Prostate gland (tissue), 2 donors: ENCODE measurements around the gene GRIN2B. TPM values are rescaled to one million over a fixed set of nuclear protein-coding genes. Genes with fewer than 3 reads are reported as not detected.

Source experiments
- DNase-seq: peaks from one replicate; pipeline ENCODE4 v3.0.0-alpha.2; 2019; ENCODE audit warnings: low spot score
- H3K27ac ChIP-seq, 2 donors: fragments of 200-600 bp; sonication (generic); 2 replicates each; pipeline ENCODE4 v1.5.1; 2017 to 2019
- H3K27me3 ChIP-seq: fragments of 200-600 bp; sonication (generic); replicated peaks from 2 replicates; pipeline ENCODE4 v1.5.1; 2019; ENCODE audit not compliant: insufficient read depth
- H3K36me3 ChIP-seq, 2 donors: fragments of 200-600 bp; sonication (generic); 1 replicate in 1 of 2; 2 replicates in 1 of 2; pipeline versions ENCODE4 v1.5.1 to v1.8.1; 2017 to 2019
- H3K4me1 ChIP-seq: fragments of 200-600 bp; sonication (generic); replicated peaks from 2 replicates; pipeline ENCODE4 v1.5.1; 2019
- H3K4me3 ChIP-seq, 2 donors: fragments of 200-600 bp; sonication (generic); 2 replicates each; pipeline ENCODE4 v1.5.1; 2017 to 2019
- H3K9me3 ChIP-seq: fragments of 200-600 bp; sonication (generic); 2 replicates; pipeline ENCODE4 v1.5.1; 2017
- POLR2A ChIP-seq: fragments of 450-650 bp; IDR thresholded peaks from one replicate; pipeline ENCODE4 v1.6.1; 2016; ENCODE audit warnings: antibody characterized with exemption, mild to moderate bottlenecking
- POLR2AphosphoS5 ChIP-seq: sonication (generic); formaldehyde crosslinking; IDR thresholded peaks from one replicate; pipeline ENCODE4 v1.6.1; 2017; ENCODE audit warnings: antibody characterized with exemption
- WGBS: methylation state at CpG from one replicate; pipeline ENCODE4 v1.1.5; 2018; 5-methylcytosine and 5-hydroxymethylcytosine counted together
- intact Hi-C: fragments of 100-400 bp; cut with DNase I; formaldehyde crosslinking; loops from one replicate; pipeline ENCODE4 v1.14.2; 2022
- total RNA-seq, 2 donors: library from RNA; depleted of rRNA; stranded (reverse); fragments of >200 nt; gene quantifications; one replicate each; pipeline ENCODE4 v1.1.0, GENCODE V29; 2016
- TF ChIP-seq, protein P1 (sequence below), 4 experiments: fragments of 200-600 bp in 2 of 4; fragments of 450-650 bp in 2 of 4; sonication (generic) in 2 of 4; IDR thresholded peaks; 1 replicate in 3 of 4; 2 replicates in 1 of 4; pipeline ENCODE4 v1.5.1; 2016 to 2019; ENCODE audit warnings: antibody characterized with exemption in 4 of 4, mild to moderate bottlenecking in 2 of 4, moderate library complexity in 2 of 4

Gene GRIN2B
- total RNA-seq, 2 donors from 2014 or later: 0.11 TPM; not detected in 1

DNA sequence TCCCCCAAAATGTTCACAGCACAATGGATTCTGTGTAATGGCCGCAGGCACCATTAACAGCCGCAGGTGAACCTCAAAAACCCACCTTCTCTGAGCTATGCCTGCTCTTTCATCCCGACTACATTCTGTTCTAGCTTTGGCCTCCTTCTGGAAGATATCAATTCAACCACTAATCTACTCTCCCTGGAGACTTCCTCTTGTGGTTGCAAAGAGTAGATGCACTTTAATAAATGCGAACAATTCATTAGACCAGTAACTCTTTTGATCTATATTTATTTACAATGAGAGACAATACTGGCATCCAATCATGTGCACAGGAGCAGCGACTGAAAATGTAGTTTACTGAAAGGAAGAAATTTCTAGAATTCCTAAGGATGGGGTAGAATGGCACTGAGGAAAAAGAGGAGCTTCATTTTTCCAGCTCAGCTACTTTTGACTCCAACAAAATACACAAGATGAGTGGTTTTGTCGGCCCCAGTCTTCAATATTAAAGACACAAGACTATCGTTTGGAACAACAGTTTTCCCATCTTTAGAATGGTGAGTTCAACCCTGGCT is 5.3 kb downstream of the GRIN2B start:
- no peak overlapping the region for H3K27ac ChIP-seq
- WGBS: 59% methylated on average over 7 of the region's 7 CpGs
- DNase-seq: no peak
- no peaks in the 10 kb centered on the region for H3K9me3 ChIP-seq
- no peaks in the 10 kb centered on the region for H3K4me1 ChIP-seq
- intact Hi-C loops: no loop called here
- no peak overlapping the region for H3K4me3 ChIP-seq
- peaks cover 11% of the 10 kb centered on the region for H3K27me3 ChIP-seq
- no peaks in the 10 kb centered on the region for H3K36me3 ChIP-seq
- TF ChIP-seq POLR2A (no peak), POLR2AphosphoS5 (no peak)
- TF ChIP-seq, protein P1, sequence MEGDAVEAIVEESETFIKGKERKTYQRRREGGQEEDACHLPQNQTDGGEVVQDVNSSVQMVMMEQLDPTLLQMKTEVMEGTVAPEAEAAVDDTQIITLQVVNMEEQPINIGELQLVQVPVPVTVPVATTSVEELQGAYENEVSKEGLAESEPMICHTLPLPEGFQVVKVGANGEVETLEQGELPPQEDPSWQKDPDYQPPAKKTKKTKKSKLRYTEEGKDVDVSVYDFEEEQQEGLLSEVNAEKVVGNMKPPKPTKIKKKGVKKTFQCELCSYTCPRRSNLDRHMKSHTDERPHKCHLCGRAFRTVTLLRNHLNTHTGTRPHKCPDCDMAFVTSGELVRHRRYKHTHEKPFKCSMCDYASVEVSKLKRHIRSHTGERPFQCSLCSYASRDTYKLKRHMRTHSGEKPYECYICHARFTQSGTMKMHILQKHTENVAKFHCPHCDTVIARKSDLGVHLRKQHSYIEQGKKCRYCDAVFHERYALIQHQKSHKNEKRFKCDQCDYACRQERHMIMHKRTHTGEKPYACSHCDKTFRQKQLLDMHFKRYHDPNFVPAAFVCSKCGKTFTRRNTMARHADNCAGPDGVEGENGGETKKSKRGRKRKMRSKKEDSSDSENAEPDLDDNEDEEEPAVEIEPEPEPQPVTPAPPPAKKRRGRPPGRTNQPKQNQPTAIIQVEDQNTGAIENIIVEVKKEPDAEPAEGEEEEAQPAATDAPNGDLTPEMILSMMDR (IDR thresholded peaks at IDR 0.05): no peak

DNA sequence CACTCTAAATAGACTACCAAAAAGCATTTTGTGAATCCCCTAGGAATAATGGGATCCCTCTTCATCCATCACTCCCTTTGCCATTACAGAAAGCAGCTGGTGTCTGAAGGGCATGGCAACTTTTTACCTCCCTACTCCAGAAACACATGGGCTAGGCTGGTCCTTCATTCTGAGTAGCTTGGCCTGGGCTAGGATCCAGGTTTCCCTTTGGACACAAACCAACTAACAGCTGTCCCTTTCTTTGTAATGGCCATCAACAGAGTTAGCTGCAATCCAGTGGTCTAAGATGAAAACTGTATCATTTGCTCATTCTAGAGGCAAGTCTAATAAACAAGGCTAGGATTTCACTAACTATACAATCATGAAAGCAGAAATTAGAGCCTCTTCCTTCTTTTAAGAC is 7.4 kb downstream of the GRIN2B start:
- H3K4me1 ChIP-seq: no peaks in the 10 kb centered on the region
- H3K4me3 ChIP-seq: no peak overlapping the region
- H3K9me3 ChIP-seq: no peaks in the 10 kb centered on the region
- H3K27me3 ChIP-seq: no peaks in the 10 kb centered on the region
- no peak for DNase-seq
- intact Hi-C loops: no loop called here
- H3K36me3 ChIP-seq: no peaks in the 10 kb centered on the region
- H3K27ac ChIP-seq: no peak overlapping the region
- TF ChIP-seq POLR2AphosphoS5: no peak
- TF ChIP-seq POLR2A: no peak
- TF ChIP-seq, protein P1 (IDR thresholded peaks at IDR 0.05): no peak

DNA sequence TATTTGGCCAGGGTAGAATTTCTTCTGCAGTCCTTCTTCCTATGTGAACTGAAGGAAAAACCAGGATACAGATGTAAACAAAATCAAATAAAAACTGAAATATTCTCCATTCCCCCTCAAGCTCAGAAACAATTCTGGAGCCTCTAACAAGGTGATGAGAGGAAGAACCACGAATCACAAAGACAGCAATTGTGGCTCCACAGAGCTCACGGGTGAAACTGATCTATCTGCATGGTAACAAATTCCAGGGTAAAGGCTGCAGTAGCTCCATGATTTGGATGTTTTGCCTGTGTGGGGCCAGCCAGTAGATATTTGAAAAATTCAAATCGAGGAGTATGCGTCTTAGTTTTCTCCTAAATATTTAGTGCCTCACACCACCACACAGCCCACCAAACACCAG is 10.6 kb downstream of the GRIN2B start:
- H3K27ac ChIP-seq: no peak overlapping the region
- DNase-seq: no peak
- H3K4me3 ChIP-seq: no peak overlapping the region
- no peaks in the 10 kb centered on the region for H3K27me3 ChIP-seq
- no peaks in the 10 kb centered on the region for H3K36me3 ChIP-seq
- no peak for TF ChIP-seq POLR2A
- TF ChIP-seq POLR2AphosphoS5: no peak
- TF ChIP-seq, protein P1 (IDR thresholded peaks at IDR 0.05): no peak
- H3K4me1 ChIP-seq: no peaks in the 10 kb centered on the region
- no peaks in the 10 kb centered on the region for H3K9me3 ChIP-seq
- intact Hi-C loops: no loop called here
- WGBS: 69% methylated on average over 4 of the region's 4 CpGs

DNA sequence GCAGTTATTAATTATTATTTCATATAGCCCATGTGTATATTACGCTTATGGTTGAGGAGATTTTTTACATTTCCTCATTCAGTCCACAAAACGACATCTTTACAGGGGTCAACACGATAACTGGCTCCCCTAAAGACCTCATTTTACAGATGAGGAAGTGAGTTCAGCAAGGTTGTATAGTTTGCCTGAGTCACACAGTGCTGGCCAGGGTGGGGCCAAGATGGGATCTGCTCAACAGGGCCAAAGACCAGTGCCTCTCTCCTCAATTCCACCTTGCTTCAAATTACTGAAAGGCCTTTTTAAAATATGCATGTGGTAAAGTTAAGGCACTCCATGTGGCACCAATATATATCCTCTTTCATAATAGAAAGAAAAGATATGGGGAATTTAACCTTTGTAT is 13.1 kb downstream of the GRIN2B start:
- no peaks in the 10 kb centered on the region for H3K9me3 ChIP-seq
- H3K27ac ChIP-seq: no peak overlapping the region
- intact Hi-C loops: no loop called here
- TF ChIP-seq, protein P1 (IDR thresholded peaks at IDR 0.05): no peak
- TF ChIP-seq POLR2A: no peak
- TF ChIP-seq POLR2AphosphoS5: no peak
- DNase-seq: no peak
- H3K4me3 ChIP-seq: no peak overlapping the region
- H3K36me3 ChIP-seq: no peaks in the 10 kb centered on the region
- 83% methylated on average over 3 of the region's 3 CpGs for WGBS
- no peaks in the 10 kb centered on the region for H3K4me1 ChIP-seq
- H3K27me3 ChIP-seq: no peaks in the 10 kb centered on the region

DNA sequence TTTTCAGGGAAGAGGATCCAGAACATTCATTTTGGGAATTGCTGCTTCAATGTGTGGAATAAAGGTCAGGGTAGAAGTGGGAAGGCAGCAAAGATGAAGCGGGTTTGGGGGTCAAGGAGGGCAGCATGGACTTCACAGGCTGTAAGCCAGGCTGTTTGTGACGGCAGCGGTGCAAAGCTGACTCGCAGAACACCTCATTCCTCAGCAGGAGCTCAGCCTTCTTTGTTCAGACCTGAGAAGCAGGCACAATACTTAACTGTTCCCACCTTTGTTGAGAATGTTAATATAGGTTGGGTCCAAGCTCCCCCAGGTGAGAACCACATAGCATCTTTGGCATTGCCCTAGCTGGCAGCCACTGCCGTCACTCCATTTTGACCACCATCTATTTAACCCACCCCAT is 16.7 kb downstream of the GRIN2B start:
- Histone ChIP-seq H3K9me3 (no peaks in the 10 kb centered on the region), H3K27ac (no peak overlapping the region), H3K27me3 (peaks cover 6% of the 10 kb centered on the region), H3K4me1 (no peaks in the 10 kb centered on the region), H3K4me3 (no peak overlapping the region), H3K36me3 (no peaks in the 10 kb centered on the region)
- intact Hi-C loops: no loop called here
- DNase-seq: no peak
- 75% methylated on average over 5 of the region's 5 CpGs for WGBS
- no peak for TF ChIP-seq POLR2A
- TF ChIP-seq POLR2AphosphoS5: no peak
- TF ChIP-seq, protein P1 (IDR thresholded peaks at IDR 0.05): no peak
